ENCODE measurements around the gene MARK4. TPM values are rescaled to one million over a fixed set of nuclear protein-coding genes. Genes with fewer than 3 reads are reported as not detected.

Gene MARK4
- total RNA-seq, 1 donor: 9.8 TPM

DNA sequence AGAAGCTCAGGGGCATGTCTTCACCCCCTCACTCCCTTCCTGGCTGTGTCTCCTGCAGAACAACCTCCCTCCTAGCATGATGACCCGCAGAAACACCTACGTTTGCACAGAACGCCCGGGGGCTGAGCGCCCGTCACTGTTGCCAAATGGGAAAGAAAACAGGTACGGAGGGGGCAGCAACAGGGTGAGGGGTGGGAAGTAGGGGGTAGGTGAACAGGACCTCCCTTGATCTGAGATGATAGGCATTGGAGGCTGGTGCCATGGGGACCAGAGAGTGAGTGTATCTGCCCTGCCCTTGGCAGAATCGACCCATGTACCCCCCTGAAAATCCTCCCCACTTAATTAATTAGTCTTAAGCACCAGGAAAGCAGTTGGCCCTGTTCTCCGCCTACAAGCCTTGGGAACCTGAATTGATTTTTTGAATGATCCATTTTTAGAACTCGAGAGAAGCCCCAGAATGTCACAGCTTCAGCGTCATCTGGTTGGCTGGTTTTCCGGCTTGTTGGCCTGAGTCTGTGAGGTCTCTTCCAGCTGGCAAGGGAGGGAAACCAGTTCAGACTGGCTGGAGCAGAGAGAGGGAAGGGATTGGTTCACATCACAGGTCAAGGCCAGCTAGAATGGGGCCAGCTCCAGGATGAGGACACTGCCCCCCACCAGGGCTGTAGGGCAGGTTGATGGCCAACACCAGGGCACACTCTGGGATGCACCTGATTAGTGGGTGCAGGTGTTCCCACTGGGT, 43.4 kb downstream of the MARK4 start:
- peak; percentile 75 for DNase-seq (ENCODE audit: low read depth)
- H3K4me3 ChIP-seq (ENCODE audit: low read depth, low read length): no peak overlapping the region
- TF ChIP-seq, protein P1, sequence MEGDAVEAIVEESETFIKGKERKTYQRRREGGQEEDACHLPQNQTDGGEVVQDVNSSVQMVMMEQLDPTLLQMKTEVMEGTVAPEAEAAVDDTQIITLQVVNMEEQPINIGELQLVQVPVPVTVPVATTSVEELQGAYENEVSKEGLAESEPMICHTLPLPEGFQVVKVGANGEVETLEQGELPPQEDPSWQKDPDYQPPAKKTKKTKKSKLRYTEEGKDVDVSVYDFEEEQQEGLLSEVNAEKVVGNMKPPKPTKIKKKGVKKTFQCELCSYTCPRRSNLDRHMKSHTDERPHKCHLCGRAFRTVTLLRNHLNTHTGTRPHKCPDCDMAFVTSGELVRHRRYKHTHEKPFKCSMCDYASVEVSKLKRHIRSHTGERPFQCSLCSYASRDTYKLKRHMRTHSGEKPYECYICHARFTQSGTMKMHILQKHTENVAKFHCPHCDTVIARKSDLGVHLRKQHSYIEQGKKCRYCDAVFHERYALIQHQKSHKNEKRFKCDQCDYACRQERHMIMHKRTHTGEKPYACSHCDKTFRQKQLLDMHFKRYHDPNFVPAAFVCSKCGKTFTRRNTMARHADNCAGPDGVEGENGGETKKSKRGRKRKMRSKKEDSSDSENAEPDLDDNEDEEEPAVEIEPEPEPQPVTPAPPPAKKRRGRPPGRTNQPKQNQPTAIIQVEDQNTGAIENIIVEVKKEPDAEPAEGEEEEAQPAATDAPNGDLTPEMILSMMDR (IDR thresholded peaks at IDR 0.05; ENCODE audit: insufficient read depth, low read length): no peak

- no peak for DNase-seq (ENCODE audit: low read depth)
- TF ChIP-seq, protein P1 (IDR thresholded peaks at IDR 0.05; ENCODE audit: insufficient read depth, low read length): no peak
- H3K4me3 ChIP-seq (ENCODE audit: low read depth, low read length): no peak overlapping the region
Observed at GRCh38 chr19:45295873-45296272, 44.8 kb downstream of the MARK4 start.

GRCh38 chr19:45296355-45296754, 45.3 kb downstream of the MARK4 start:
- TF ChIP-seq, protein P1 (IDR thresholded peaks at IDR 0.05; ENCODE audit: insufficient read depth, low read length): no peak
- DNase-seq (ENCODE audit: low read depth): no peak
- H3K4me3 ChIP-seq (ENCODE audit: low read depth, low read length): no peak overlapping the region

DNA sequence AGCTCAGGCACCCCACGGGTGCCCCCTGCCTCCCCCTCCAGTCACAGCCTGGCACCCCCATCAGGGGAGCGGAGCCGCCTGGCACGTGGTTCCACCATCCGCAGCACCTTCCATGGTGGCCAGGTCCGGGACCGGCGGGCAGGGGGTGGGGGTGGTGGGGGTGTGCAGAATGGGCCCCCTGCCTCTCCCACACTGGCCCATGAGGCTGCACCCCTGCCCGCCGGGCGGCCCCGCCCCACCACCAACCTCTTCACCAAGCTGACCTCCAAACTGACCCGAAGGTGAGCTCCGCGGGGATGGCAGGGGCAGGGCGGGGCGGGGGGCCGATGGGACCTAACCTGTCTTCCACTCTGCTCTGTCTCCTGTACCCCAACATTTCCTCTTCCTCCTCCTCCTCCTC, 46.6 kb downstream of the MARK4 start:
- no peak for DNase-seq (ENCODE audit: low read depth)
- TF ChIP-seq, protein P1 (IDR thresholded peaks at IDR 0.05; ENCODE audit: insufficient read depth, low read length): no peak
- H3K4me3 ChIP-seq (ENCODE audit: low read depth, low read length): no peak overlapping the region

GRCh38 chr19:45298264-45298663, 47.2 kb downstream of the MARK4 start:
- no peak overlapping the region for H3K4me3 ChIP-seq (ENCODE audit: low read depth, low read length)
- DNase-seq (ENCODE audit: low read depth): no peak
- TF ChIP-seq, protein P1 (IDR thresholded peaks at IDR 0.05; ENCODE audit: insufficient read depth, low read length): no peak

GRCh38 chr19:45299719-45300118, 48.6 kb downstream of the MARK4 start:
- DNase-seq (ENCODE audit: low read depth): no peak
- TF ChIP-seq, protein P1 (IDR thresholded peaks at IDR 0.05; ENCODE audit: insufficient read depth, low read length): no peak
- no peak overlapping the region for H3K4me3 ChIP-seq (ENCODE audit: low read depth, low read length)

DNA sequence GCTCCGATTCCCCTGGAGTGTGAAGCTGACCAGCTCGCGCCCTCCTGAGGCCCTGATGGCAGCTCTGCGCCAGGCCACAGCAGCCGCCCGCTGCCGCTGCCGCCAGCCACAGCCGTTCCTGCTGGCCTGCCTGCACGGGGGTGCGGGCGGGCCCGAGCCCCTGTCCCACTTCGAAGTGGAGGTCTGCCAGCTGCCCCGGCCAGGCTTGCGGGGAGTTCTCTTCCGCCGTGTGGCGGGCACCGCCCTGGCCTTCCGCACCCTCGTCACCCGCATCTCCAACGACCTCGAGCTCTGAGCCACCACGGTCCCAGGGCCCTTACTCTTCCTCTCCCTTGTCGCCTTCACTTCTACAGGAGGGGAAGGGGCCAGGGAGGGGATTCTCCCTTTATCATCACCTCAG, 51.3 kb downstream of the MARK4 start:
- H3K4me3 ChIP-seq (ENCODE audit: low read depth, low read length): no peak overlapping the region
- no peak for DNase-seq (ENCODE audit: low read depth)
- TF ChIP-seq, protein P1 (IDR thresholded peaks at IDR 0.05; ENCODE audit: insufficient read depth, low read length): no peak

Data from fibroblast of the aortic adventitia (primary cell).